ENCODE measurements around the gene RCOR3. TPM values are rescaled to one million over a fixed set of nuclear protein-coding genes. Genes with fewer than 3 reads are reported as not detected.
"Not testable (repeated sequence)": the region's sequence is repeated elsewhere in the genome, so short reads cannot be mapped to it uniquely, and the experiment has no call there.

Gene RCOR3
- total RNA-seq, 1 experiment from 2014 or later, result 70.3 TPM

DNA sequence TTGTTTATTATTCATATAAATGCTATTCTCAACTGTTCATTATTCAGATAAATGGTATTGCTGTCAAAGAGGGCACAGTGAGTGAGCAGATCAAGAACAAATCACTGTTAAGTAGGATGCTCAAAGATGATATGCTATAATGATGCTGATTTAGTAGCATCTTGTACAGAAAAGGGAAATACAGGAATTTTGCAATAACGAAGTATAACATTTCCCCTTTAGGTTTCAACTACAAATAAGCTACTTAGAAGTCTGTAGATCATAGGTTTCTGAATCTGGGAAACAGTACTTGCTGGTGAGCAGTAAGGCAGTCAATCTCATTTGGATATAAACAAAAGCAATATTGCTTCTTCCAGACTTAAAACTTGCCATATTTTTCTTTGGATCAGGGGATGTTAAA lies 27.3 kb upstream of the RCOR3 start:
- Mint-ChIP-seq H3K9me3 (ENCODE audit: unreplicated experiment) (peaks cover 8% of the 10 kb centered on the region), H3K4me1 (ENCODE audit: insufficient read depth, unreplicated experiment) (peaks cover 3% of the 10 kb centered on the region), H3K27ac (ENCODE audit: low read depth, unreplicated experiment) (no peak overlapping the region), H3K36me3 (ENCODE audit: insufficient read depth, unreplicated experiment) (peaks cover 4% of the 10 kb centered on the region), H3K27me3 (ENCODE audit: insufficient read depth, unreplicated experiment) (no peaks in the 10 kb centered on the region), H3K4me3 (ENCODE audit: unreplicated experiment) (no peak overlapping the region)
- no TSS peak for BruUV-seq (replicated peaks)
- no peak for TF ChIP-seq CTCF (IDR thresholded peaks at IDR 0.05; ENCODE audit: unreplicated experiment)
- intact Hi-C loops (cut with micrococcal nuclease), result no loop called here
- no peak for DNase-seq (ENCODE audit: unreplicated experiment)
- CTCF ChIA-PET, result interaction anchor here (0.7 kb wide), 1 partner anchor 29 kb away, joined by 3 read pairs; no protein-coding TSS in a partner anchor
- POLR2A ChIA-PET, result no interaction called here

DNA sequence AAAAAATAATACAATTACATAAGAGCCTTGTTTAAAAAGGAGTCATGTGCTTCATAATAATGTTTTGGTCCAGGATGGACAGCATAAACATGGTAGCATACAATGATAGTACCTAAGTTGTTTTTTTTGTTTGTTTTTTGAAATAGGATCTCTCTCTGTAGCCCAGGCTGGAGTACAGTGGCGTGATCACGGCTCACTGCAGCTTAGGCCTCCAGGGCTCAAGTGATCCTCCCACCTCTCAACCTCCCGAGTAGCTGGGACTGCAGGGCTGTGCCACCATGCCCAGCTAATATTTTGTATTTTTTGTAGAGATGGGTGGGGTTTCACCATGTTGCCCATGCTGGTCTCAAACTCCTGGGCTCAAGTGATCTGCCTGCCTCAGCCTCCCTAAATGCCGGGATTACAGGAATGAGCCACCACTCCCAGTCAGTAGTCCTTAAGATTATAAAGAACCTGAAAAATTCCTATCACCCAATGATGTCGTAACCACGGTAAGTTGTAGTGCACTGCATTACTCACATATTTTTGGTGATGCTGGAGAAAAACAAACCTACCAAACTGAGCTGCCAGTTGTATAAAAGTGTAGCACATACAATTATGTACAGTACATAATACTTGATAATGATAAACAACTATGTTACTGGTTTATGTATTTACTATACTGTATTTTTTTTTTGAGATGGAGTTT lies 22.4 kb upstream of the RCOR3 start:
- no peak for TF ChIP-seq CTCF (IDR thresholded peaks at IDR 0.05; ENCODE audit: unreplicated experiment)
- peak; percentile 56 for DNase-seq (ENCODE audit: unreplicated experiment)
- ChIA-PET POLR2A (interaction anchor here (0.6 to 1.7 kb wide), 2 partner anchors 11 to 21 kb away, joined by 3 to 8 read pairs; no protein-coding TSS in a partner anchor), CTCF (interaction anchor here (1.1 to 1.3 kb wide), 4 partner anchors 13 to 610 kb away, joined by 3 to 4 read pairs (median 4); no protein-coding TSS in a partner anchor)
- H3K27me3 Mint-ChIP-seq (ENCODE audit: insufficient read depth, unreplicated experiment), result no peaks in the 10 kb centered on the region
- intact Hi-C loops (cut with micrococcal nuclease), result no loop called here
- H3K4me3 Mint-ChIP-seq (ENCODE audit: unreplicated experiment), result no peak overlapping the region
- no TSS peak for BruUV-seq (replicated peaks)
- no peaks in the 10 kb centered on the region for H3K36me3 Mint-ChIP-seq (ENCODE audit: insufficient read depth, unreplicated experiment)
- peaks cover 6% of the 10 kb centered on the region for H3K4me1 Mint-ChIP-seq (ENCODE audit: insufficient read depth, unreplicated experiment)
- H3K9me3 Mint-ChIP-seq (ENCODE audit: unreplicated experiment), result peaks cover 6% of the 10 kb centered on the region
- H3K27ac Mint-ChIP-seq (ENCODE audit: low read depth, unreplicated experiment), result peak overlapping the region; percentile 5

DNA sequence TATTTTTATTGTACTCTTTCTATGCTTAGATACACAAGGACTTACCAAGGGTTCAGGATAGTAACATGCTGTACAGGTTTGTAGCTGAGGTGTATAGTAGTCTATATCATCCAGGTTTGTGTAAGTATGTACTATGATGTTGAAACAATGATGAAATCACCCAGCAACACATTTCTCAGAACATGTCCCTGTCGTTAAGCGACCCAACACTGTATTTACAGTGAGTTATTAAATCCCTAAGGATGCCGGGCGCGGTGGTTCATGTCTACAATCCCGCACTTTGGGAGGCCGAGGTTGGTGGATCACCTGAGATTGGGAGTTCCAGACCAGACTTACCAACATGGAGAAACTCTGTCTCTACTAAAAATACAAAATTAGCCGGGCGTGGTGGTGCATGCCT lies 21.6 kb upstream of the RCOR3 start:
- no TSS peak for BruUV-seq (replicated peaks)
- no peaks in the 10 kb centered on the region for H3K36me3 Mint-ChIP-seq (ENCODE audit: insufficient read depth, unreplicated experiment)
- CTCF ChIA-PET, result interaction anchor here (1.3 to 1.9 kb wide), 3 partner anchors 20 to 611 kb away, joined by 4 read pairs; no protein-coding TSS in a partner anchor
- no peak overlapping the region for H3K27ac Mint-ChIP-seq (ENCODE audit: low read depth, unreplicated experiment)
- POLR2A ChIA-PET, result interaction anchor here (0.8 to 1.7 kb wide), 2 partner anchors 19 to 20 kb away, joined by 4 to 8 read pairs; no protein-coding TSS in a partner anchor
- TF ChIP-seq CTCF (IDR thresholded peaks at IDR 0.05; ENCODE audit: unreplicated experiment), result no peak
- H3K9me3 Mint-ChIP-seq (ENCODE audit: unreplicated experiment), result peaks cover 6% of the 10 kb centered on the region
- H3K4me1 Mint-ChIP-seq (ENCODE audit: insufficient read depth, unreplicated experiment), result peaks cover 6% of the 10 kb centered on the region
- intact Hi-C loops (cut with micrococcal nuclease), result no loop called here
- no peak for DNase-seq (ENCODE audit: unreplicated experiment)
- no peaks in the 10 kb centered on the region for H3K27me3 Mint-ChIP-seq (ENCODE audit: insufficient read depth, unreplicated experiment)
- H3K4me3 Mint-ChIP-seq (ENCODE audit: unreplicated experiment), result no peak overlapping the region

- POLR2A ChIA-PET, result interaction anchor here (2.4 kb wide), 1 partner anchor 17 kb away, joined by 10 read pairs; no protein-coding TSS in a partner anchor
- DNase-seq (ENCODE audit: unreplicated experiment); H3K4me1 Mint-ChIP-seq (ENCODE audit: insufficient read depth, unreplicated experiment); H3K27ac Mint-ChIP-seq (ENCODE audit: low read depth, unreplicated experiment); H3K9me3 Mint-ChIP-seq (ENCODE audit: unreplicated experiment); H3K36me3 Mint-ChIP-seq (ENCODE audit: insufficient read depth, unreplicated experiment); H3K4me3 Mint-ChIP-seq (ENCODE audit: unreplicated experiment); H3K27me3 Mint-ChIP-seq (ENCODE audit: insufficient read depth, unreplicated experiment); intact Hi-C loops (cut with micrococcal nuclease); BruUV-seq (replicated peaks): not testable (repeated sequence)
- CTCF ChIA-PET, result interaction anchor here (0.6 to 1.3 kb wide), 2 partner anchors 12 to 26 kb away, joined by 3 read pairs; no protein-coding TSS in a partner anchor
Observed at GRCh38 chr1:211240567-211240966, 18.6 kb upstream of the RCOR3 start.

Data from MCF 10A (cell line).